ENCODE measurements around the gene ABCC8.

The ABCC8 gene

DNA sequence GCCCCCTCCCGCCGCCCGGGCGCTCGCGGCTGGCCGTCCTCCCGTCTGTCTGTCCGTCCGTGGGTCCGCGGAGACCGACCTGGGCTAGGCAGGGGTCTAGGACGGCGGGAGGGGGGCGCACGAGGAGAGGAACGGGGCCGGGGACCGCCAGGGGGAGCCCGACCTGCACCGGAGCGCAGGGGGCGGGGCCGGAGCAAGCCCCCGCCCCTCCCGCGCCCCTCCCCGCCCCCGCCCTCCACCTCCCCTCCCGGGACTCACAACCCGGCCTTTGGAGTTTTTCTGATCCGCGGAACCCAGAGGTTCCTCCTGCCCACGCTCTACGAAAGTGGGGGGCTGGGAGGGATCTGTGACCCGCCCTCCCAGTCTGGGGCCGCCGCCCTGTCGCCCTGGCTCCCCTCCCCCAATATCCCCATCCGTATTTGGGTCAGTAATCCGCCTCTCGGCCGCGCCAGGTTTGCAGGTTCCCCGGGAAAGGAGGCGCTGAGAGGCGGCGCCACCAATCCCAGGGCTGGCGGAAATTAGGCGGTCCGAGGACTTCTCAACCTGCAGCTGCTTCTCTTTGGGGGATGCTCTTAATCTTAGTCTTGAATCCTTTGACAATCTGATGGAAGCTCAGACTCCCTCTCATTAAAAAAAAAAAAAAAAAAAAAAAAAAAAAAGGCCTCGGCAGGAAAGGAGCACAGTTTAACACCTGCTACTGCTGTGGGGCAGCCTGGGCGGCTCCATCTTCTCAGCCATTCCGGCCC lies 87.3 kb downstream of the ABCC8 start:
- DNase-seq = peak in 51 of 56 donors; percentile 10 to 85 (median 61)

DNA sequence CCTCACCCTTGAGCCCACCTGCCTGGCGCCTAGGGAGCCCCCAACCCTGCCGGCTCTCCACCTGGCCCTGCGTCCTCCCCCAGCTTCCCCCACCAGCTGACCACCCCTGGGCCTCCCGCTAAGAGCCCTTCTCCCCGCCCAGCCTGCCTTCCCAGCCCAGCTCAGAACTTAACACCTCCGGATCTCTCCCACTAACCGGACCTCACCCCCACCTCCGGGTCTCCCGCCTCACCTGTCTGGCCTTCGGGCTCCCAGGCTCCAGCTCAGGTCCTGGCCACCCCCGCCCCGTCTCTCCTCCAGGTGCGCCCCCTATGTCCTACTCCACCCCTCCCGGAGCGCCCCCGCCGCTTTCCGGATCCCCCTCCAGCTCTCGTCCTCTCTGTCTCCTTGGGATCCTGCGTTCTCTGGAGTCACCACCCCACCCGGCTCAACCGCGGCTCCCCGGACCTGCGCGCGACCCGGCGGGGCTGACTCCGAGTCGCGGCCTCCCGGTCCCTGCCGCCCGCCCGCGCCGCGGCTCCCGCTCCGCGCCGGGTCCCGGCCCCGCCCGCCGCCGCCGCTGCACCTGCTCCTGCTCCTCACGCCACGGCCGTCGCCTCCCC lies 87.9 kb downstream of the ABCC8 start, which contains the start of gene KCNJ11:
Gene KCNJ11, minus strand, starts transcription at position 51 of the 602 bp plus-strand sequence. CDS start 568 bp downstream, outside the sequence.
- peak in 15 of 56 donors; percentile 15 to 65 (median 46) for DNase-seq

DNA sequence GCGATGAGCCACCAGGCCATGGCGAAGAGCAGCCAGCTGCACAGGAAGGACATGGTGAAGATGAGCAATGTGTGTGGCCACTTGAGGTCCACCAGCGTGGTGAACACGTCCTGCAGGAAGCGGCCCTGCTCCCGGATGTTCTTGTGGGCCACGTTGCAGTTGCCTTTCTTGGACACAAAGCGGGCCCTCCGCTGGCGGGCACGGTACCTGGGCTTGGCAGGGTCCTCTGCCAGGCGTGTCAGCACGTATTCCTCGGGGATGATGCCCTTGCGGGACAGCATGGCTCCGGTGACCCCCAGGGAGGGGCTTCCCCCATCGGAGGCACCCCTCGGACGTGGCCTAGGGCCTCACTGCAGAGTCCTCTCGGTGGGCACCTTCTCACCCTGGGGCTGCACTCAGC lies 88.8 kb downstream of the ABCC8 start:
- no peak for DNase-seq

DNA sequence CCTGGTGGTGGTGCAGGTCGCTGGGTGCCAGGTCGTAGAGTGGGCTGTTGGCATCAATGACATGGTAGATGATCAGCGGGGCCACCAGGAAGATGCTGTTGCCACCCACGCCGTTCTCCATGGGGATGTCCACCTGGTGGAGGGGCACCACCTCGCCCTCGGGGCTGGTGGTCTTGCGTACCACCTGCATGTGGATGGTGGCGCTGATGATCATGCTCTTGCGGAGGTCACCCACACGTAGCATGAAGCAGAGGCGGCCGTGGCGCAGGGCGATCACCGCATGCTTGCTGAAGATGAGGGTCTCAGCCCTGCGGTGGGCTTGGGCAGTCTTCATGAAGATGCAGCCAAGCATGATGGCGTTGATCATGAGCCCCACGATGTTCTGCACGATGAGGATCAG lies 89.4 kb downstream of the ABCC8 start:
- no peak for DNase-seq

DNA sequence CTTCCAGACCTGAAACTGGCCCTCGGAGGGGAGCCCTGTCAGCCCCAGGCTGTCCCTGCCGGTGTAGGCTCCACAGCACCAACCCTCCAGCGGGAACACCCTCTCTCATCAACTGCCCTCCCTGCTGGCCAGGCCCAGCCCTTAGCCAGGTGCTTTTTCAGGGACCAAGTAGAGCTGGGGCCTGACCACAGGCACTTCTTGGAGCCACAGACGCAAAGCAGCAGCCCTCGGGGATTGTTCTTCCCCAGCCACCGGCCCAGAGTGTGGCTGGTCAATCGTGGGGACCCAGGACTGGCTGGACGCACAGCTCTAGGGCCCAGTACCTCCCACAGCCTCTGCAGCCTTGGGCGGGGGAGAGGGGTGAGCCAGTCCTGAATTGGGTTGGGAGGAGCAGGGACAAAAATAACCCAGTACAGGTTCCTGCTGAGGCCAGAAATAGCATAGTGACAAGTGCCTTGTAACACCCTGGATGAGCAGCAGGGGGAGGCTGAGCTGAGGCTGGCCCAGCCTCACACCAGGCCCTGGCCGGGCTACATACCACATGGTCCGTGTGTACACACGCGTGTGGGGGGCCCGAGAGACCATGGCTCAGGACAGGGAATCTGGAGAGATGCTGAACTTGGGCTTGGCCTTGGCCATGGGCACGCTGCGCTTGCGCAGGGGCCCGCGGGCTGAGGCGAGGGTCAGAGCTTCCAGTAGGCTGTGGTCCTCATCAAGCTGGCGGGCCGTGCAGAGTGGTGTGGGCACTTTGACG lies 90.1 kb downstream of the ABCC8 start:
- DNase-seq = peak in 37 of 56 donors; percentile 7 to 61 (median 29)

DNA sequence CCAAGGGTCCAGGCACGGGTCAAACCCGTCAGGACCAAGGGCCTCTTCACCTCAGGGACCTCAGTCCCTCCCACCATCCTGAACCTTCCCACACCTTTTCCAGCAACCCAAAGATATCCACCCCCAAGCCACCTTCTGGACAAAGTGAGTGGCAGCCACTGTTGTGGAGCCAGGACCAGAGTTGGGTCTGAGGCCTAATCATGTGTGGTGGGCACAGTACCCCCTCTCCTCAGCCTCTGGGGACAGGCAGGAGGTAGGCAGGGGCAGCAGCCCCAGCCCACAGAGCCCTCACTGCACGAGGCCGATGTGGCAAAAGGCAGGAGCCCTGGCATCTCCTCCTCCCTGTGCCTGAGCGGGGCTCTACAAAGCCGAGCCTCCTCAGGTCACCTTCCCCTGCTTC lies 90.7 kb downstream of the ABCC8 start:
- DNase-seq = no peak

DNA sequence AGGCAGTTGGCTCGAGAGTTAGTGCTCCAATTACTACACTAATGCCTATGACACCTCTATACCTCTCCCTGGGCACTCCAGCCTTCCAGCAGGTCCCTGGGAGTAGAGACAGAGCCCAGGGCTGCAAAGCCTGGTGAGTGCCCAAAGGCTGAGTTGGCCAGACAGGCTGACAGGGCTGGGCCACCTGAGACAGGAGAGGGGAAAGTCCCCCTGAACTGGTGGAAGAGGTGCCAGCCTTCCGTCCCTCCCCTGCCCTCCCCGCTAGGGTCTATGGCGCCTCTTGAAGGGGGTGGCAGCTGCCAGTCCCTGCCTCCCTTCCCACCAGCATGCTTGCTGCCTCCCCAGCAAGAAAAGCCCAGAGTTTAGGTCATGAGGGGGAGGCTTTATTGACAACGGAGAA lies 91.2 kb downstream of the ABCC8 start:
- DNase-seq = peak in 1 of 56 donors; percentile 7

DNA sequence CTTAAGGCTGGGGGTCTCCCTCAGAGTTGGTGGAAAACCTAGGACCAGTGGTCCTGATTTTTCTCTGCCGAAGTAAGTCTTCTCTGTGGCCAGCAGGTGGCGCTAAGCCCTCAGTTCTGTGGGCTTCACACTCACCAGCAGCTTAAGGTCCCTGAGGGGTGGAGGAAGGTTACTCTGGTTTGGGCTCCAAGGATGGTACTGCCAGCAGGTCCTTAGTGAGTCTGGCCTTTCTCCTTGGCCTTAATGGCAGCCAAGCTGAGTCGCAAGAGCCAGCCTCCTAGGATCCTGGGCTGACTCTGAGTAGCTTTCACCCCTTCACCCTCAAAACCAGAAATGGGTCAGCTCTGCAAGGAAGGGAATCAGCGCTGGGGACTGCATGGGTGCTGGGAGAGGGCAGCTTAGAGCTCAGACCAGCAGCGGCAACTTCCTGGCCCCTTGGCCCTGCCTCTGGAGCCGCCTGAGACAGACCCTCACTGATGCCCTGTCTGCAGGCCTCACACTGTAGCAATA lies 92.6 kb downstream of the ABCC8 start:
- peak in 51 of 56 donors; percentile 14 to 91 (median 61) for DNase-seq

DNA sequence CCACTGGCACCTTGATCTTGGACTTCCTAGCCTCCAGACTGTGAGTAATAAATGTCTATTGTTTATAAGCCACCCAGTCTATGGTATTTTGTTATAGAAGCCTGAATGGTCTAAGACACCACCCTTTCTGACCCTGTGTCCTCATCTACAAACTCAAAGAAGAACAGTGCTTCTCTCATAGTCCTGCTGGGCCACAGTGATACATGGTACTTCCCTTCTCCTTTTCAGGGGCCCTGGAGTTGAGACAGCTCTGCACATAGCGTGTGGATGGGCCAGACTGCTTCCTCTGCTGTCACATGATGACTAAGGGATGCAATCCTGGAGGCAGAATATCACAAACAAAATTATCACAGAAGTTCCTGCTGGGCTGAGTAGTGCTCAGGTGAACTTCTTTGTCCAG lies 93.2 kb downstream of the ABCC8 start:
- DNase-seq = no peak

DNA sequence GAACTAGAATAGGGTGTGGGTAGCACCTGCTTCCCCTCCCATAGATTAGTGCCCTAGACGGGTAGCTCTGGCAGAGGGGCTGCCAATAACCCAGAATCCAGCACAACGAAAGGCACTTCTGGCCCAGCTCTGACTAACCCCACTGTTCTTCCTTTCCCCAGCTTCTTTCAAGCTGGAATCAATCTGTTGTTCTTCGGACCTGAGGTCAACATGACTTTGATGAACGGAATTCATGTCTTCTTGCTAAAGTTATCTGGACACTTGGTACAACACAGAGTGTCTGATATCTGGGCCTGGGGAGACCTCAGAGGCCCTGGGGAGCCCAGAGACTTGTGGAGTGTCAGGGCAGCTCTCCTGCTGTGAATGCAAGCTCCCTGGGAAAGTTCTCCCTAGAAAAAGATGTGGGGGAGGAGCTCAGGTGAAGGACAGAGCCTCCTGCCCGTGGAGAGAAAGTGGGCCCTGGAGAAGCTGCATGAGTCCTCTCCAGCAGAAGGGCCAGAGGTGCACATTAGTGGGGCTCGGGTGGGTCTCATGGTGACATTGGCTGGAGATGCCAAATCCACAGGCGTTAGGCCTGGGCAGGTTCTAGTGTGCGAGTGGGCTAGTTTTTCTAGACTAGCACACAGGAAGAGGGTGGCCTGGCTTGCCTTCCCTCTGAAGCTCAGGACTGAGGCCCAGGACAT lies 94.5 kb downstream of the ABCC8 start:
- no peak for DNase-seq

DNA sequence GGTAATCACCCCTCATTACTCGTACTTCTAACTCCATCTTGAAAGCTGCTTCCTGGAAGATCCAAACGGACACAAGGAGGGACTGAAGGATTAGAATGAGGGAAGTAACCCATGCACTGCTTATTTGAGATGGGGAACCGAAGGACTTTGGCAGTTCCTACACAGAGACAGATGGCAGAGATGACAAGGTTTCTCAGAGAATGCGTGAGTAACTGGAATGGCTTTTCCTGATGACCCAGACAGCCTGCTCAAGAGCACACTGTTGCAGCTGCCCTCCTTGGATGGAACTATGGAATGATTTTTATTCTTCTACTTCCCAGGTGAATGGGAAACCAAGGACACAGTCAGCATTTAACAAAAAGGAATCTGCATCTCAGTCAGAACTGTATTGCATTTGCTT lies 95.5 kb downstream of the ABCC8 start:
- DNase-seq = no peak

DNA sequence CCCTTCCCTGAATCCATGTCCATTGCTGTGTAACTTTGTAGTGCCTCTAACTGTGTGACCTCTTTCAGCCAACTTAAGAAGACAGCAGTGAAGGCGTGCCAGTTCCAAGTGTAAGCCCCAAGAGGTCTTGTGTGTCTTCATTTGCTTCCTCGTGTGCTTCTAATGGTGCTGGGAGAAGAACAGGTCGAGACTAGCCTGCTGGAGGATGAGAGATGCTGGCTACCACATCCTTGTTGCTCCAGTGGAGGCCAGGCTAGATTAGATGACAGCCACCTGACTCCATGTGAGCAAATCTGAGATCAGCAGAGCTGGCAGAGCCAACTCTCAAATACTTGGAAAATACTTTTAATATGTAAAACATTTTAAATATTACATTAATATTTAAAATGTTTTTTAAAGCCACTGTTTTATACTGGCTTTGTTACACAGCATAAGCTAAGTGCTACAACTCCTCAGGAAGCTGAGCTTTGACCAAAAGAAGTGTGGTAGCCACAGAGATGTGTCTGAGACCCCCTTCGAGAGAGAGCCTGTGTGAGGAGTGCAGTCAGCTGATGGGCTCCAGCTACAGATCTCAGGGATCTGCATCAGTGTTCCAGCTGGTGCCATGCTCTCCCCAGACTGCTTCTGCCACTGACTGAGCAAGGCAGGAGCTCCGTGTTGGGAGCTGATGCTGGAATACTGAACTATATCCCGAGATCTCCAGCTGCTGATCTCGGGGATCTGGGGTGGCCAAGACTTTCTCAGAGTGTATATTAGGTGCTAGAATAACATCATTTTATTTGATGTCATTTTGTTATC lies 97.1 kb downstream of the ABCC8 start:
- no peak for DNase-seq

DNA sequence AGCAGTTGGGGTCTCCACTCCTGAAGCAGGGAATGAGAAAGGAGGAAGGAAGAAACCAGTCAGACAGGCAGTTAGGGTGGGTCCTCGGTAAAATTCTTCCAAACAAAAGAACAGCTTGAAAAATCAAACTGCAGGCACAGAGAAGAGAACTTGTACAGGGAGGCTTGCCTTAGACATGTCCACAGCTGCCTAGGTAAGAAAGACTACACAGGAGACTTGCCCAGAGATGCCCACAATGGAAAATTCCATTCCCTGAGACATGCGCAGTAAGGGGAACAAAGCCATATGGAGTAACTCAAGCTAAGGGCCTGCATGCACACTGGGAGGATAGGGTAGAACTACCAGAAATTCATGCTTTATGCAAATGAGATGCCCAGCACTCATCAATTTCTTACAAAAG lies 98.0 kb downstream of the ABCC8 start:
- no peak for DNase-seq

DNA sequence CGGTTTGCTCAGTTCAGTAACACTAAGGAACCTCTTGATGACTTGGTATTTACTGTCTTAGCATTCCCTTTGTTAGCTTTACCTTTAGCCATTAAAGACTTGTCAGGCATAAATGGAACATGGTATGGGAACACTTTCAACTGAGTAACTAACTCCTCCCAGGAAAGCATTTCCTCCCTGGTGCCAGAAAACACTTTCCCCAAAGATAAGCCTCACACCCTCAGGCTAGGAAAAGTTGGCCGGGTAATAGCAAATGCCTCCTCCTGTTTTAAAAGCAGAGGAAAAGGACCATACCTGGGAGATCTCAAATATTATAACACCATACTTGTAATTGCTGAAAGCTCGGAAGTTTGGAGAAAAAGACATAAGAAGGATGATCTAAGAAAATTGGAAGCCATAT lies 100.2 kb downstream of the ABCC8 start:
- DNase-seq = no peak

DNA sequence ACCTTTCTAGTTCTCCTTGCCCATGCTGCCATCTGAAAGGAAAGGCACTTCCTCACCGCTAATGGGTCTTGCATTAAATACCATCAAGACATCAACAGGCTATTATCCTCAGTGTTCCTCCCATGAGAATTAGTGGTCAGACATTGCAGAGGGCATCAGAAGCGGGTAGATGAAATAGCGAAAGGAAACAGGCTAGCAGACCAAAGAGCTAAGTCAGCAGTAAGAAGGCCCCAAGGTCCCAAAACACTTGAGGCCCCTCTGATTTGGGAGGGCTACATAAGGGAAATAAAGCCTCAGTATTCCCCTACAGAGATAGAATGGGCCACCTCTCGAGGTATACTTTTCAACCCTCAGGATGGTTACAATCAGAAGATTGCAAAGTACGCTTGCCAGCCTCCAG lies 101.1 kb downstream of the ABCC8 start:
- no peak for DNase-seq

DNA sequence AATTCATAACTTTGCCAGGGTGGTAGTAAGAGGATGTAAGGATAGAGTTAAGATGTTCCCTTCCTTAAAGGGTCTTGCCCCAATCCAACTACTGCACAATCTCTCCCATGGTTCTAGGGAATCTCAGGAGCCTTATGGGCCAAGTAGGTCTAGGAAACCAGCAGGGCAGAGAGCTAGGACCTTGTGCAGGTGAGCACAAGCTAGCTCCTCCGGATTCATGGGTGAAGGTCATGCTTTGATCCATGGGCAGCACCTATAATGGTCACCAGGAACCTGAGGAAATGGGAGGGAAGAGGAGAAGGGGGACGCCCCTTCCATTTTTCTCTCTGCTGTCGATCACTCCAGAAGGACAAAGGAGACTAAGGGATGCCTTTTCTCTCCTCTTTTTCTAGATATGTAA lies 105.0 kb downstream of the ABCC8 start:
- DNase-seq = no peak

DNA sequence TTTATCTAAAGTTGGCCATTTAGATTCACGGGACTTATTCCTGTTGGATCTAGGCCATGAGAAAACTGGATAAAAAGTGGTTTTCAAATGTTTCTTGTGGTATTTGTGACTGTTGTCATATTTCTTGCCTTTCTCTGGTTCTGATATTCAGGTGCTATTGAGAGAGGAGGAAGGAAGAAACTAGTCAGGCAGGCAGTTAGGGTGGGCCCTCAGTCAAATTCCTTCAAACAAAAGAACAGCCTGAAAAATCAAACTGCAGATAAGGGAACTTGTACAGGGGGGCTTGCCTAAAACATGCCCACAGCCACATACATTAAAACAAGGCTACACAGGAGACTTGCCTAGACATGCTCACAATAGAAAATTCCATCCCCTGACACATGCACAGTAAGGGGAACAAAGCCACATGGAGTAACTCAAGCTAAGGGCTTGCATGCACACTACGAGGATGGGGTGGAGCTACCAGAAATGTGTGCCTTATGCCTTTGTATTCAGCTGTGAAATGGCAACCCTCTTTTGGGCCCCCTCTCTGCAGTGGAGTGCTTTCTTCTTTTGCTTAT lies 106.9 kb downstream of the ABCC8 start:
- no peak for DNase-seq

DNA sequence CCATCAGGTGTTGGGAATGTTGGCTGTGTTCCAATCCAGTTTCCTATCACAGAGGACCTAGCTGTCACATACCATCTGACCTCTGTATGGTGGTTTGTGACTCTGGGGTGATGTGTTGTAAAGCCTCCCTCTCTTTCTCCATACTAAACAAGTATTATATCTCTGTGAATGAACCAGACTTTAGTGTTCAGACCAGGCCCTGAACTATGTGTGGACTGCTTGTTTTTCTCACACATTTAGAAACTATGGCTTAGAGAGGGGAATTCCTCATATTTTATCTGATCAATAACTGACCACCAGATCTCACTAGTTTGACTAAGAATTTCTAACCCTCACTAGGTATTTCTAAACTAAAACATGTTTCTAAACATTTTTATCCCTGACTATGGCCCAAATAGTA lies 107.6 kb downstream of the ABCC8 start:
- DNase-seq = no peak

DNA sequence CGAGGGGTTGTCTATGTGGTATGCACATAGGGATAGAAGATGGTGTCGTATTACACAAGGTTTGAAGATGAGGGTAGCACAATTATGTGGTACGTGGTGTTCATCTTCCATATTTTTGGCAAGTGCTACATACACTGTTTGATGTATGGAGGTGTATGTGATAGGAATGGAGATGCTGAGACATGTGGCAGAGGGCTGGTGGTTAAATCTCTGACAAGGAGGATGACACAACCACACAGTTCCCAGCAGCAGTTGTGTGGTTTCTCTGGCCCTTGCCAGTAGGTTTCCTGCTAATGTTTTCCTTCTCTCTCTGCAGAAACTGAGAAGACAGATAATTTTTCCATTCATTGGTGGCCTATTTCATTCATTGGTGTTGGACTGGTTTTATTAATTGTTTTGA lies 108.1 kb downstream of the ABCC8 start:
- no peak for DNase-seq

DNA sequence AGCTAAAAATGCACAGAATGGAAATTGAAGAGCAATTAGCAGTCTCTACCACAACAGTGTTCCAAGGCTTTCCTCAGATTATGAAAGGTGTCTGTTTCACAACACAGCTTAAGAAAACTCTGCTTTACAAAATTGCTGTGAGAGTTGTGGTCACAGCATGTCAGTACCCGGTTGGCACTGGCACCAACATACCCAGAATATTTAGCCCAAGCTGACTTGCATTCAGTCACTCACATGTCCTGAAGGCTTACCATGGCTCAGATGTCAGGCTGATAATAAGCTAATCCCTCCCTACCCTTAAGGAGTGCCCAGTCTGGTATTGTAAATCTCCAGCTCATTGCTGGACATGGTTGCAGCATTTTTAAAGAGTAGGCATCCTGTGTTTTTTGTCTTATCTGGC lies 110.2 kb downstream of the ABCC8 start:
- no peak for DNase-seq
